NCI-H1694 (cell line): ENCODE data around the gene ITPRIPL2.

Experiments
- DNase-seq: peaks from one replicate; lab custom pipeline; 2025; lab: John Stamatoyannopoulos, UW

ITPRIPL2 gene

GRCh38 chr16:19093631-19094541, 19.9 kb upstream of the ITPRIPL2 start:
- DNase-seq: no peak

DNA sequence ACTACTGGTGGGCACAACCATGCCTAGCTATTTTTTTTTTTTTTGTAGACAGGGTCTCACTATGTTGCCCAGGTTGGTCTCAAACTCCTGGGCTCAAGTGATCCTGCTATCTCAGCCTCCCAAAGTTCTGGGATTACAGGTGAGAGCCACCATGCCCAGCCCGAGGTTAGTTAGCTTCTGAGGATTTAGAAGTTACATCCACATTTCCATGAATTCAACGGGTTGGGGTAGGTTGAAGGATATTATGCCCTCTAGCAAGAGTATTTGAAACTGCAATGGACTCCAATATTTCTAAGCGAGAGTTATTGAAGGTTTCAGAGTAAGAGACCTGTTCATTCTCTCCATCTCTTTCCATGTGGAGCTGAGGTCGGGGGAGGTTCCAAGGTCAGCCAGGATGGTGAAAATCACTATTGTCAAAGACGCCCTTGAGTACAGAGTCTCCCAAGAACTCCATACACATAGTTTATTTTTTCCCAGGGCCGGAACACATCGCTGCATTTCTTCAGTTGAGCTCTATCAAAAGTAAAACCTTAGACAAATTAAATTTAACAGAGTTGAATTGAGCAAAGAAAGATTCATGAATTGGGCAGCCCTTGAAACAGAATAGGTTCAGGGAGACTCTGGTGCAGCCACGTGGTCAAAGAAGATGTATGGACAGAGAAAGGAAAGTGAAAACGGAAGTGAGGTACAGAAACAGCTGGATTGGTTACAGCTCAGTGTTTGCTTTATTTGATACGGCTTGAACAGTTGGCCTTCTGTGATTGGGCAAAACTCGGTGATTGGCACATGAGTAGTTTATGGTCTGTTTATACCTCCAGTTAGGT, 19.0 kb upstream of the ITPRIPL2 start:
- no peak for DNase-seq

DNA sequence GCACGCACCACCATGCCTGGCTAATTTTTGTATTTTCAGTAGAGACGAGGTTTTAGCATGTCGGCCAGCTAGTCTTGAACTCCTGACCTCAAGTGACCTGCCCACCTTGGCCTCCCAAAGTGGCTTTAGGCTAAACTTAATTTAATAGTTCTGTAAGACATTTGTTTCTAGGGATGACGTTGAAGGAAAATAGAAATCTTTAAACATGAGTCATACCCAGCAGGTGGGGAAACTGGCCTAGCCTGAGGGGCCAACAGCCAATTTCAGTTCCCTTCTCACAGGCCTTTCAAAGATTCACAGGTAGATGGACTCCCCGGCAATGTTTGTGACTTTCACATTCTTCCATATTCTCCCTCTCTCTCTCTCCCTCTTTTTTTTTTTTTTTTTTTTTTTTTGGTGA, 18.1 kb upstream of the ITPRIPL2 start:
- no peak for DNase-seq

DNA sequence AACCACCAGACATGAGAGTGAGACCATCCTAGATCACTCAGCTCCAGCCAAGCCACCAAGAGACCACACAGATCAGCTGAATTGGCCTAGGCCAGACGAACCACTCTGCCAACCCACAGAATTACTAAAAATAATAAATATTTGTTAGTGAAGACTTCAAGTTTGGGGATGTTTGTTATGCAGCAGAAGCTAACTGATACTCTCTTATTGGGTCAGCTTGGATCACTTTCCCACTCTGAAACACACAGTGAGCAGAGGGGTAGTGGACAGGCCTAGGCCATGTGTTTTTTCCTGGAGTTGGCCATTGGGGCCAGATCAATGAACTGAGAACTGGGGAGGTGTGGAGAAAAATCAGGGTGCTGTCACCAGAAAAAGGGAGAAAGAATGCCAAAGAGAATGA, 15.6 kb upstream of the ITPRIPL2 start:
- no peak for DNase-seq

DNA sequence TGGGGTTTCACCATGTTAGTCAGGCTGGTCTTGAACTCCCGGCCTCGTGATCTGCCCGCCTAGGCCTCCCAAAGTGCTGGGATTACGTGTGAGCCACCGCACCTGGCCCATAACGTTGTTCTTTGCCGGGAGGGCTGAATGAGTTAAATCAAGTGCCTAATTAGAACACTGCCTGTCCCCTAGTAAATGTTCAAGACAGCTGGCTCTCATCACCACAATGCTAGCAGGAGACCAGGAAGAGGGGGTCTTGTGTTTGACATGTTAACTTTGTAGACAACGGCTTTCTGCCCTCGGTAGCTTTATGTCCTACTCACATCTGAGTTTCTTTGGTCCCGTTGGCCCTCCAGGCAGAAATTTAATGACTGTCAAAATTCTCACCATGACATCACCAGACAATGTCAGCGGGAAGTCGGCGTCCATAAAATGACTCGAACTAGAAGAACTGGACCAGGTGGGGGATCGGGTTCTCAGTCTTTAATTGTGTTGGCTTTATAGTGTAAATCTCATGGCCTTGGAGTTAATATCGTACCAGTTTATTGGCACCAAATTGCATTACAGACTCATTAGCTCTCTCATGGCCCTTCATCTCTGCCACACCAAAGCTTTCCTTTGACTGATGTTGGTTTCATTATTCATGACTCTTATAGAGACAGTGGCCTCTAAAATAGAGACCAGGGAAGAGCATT, 11.4 kb upstream of the ITPRIPL2 start:
- no peak for DNase-seq

DNA sequence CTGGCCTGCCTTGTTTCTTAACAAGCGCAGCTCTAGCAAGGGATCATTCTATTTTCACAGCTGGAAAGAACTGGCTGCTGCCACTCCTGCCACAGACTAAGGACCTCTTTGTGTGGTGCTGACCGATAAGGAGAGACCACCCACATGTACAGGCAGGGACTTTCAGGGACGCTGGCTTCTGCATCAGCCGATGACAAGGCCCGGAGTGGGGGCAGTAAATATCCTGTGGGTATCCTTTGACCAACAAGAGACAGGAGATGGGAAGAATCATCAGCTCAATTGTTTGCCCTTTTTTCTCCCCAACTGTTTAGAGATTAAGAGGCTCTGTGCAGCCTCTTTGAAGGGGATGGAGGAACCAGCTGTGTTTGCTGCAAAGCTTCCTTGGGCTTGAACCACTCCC, 9.2 kb upstream of the ITPRIPL2 start:
- DNase-seq: no peak

- no peak for DNase-seq
Measured at GRCh38 chr16:19105131-19105530, 8.6 kb upstream of the ITPRIPL2 start.

DNA sequence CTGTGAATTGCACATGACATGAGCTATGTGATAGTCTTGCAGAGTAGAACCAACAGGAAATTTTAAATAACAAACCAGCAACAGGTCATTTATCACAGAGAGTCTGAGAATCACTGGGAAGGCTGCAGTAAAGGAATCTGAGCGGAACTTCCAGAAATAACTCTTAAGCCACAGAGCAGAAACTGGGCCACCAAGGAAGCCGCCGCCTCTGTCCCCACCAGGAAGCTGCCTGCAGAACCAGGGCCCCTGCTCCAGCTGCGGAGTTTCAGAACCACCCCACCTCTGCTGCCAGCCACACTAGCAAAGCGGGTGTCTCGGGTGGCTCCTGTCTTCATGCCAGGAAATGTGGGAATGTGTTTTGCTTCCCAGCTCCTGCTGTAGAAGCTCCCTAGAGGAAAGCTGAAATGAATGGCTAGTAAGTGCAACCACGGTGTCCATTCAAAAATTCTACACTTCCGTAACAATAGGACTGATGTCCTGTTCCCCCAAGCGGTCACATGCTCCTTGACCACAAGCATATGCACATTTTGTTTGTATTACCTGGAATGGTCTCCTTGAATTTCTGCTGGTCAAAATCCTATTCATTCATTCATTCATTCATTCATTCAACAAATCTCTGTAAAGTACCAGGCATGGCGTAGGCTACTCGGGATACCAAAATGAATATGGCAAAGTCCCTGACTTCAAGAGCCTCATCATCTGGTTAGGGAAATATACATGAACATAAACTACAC, 7.7 kb upstream of the ITPRIPL2 start:
- no peak for DNase-seq

GRCh38 chr16:19106625-19107020, 7.1 kb upstream of the ITPRIPL2 start:
- DNase-seq: no peak

DNA sequence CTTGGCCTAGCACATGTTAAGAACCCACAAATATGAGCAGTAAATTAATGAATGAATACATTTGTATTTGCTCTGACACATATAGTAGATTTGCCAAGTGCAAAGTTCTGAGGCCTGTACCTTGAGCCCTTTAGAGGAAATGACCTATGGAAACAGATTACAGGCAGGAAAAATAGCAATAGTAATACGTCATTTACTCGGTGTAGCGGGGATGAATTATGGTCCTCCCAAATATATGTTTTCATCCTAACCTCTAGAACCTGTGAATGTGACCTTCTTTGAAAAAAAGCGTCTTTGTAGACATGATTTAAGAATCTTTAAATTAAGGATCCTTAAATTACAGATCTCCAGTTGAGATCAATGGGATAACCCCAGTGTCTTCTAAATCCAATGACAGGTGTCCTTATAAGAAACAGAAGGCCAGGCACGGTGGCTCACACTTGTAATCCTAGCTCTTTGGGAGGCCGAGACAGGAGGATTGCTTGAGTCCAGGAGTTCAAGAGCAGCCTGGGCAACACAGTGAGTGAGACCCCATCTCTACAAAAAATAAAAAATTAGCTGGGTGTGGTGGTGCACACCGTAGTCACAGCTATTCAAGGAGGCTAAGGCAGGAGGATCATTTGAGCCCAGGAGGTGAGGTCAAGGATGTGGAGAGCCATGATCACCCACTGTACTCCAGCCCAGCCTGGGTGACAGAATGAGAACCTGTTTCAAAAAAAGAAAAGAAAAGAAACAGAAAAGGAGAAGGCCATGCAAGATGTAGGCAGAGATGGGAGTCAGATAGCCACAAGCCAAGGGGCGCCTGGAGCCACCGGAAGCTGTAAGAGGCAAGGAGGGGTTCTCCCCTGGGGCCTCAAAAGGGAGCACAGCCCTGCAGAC, 5.1 kb upstream of the ITPRIPL2 start:
- DNase-seq: no peak

GRCh38 chr16:19109288-19109664, 4.5 kb upstream of the ITPRIPL2 start:
- no peak for DNase-seq

DNA sequence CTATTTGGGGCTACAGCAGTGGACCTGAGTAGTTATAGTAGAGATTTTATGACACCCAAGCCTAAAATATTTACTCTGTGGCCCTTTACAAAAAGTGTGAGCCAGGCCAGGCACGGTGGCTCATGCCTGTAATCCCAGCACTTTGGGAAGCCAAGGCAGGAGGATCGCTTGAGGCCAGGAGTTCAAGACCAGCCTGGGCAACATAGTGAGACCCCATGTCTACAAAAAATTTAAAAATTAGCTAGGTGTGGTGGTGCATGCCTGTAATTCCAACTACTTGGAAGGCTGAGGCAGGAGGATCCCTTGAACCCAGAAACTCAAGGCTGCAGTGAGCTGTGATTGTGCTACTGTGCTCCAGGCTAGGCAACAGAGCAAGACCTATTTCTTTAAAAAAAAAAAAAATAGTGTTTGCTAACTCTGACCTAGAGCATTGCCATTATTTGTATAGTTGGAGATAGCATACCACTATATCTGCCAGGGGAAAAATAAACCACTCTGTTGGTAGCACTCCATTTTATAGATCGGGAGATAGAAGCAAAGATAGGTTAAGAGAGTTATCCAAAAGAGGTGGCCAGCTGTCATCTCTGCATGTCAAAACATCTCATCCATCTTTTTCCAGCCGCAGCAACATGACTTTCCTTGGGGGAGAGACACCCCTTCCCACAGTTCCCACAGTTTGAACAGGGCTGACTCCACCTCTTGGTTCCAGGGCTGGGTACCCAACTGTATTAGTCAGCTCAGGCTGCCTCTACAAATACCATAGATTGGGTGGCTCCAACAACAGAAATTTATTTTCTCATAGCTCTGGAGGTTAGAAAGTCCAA, 3.0 kb upstream of the ITPRIPL2 start:
- DNase-seq: no peak

- no peak for DNase-seq
Measured at GRCh38 chr16:19112099-19112407, 1.7 kb upstream of the ITPRIPL2 start.

DNA sequence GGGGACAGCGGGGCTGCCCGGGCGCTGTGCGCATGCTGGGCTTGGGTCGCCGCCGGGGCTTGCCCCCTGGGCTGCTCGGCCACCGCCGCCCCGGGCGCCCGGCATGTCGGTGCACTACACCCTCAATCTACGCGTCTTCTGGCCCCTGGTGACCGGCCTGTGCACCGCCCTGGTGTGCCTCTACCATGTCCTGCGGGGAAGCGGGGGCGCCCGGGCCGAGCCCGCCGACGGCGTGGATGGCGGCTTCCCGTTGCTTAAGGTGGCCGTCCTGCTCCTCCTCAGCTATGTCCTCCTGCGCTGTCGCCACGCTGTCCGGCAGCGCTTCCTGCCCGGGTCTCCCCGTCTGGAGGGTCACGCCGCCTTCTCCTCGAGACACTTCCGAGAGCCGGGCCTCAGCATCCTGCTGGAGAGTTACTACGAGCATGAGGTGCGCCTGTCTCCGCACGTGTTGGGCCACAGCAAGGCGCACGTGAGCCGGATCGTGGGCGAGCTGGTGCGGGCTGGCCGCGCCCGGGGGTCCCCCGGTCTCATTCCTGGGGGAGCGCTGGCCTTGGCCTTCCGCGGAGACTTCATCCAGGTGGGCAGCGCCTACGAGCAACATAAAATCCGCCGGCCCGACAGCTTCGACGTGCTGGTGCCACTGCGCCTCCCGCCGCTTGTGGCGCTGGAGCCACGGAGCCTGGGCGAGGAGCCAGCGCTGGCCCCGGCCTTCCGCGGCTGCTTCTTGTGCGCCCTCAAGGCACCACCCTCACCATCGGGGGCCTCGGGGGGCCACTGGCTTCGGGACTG, 789 bp downstream of the ITPRIPL2 start:
- DNase-seq: no peak

DNA sequence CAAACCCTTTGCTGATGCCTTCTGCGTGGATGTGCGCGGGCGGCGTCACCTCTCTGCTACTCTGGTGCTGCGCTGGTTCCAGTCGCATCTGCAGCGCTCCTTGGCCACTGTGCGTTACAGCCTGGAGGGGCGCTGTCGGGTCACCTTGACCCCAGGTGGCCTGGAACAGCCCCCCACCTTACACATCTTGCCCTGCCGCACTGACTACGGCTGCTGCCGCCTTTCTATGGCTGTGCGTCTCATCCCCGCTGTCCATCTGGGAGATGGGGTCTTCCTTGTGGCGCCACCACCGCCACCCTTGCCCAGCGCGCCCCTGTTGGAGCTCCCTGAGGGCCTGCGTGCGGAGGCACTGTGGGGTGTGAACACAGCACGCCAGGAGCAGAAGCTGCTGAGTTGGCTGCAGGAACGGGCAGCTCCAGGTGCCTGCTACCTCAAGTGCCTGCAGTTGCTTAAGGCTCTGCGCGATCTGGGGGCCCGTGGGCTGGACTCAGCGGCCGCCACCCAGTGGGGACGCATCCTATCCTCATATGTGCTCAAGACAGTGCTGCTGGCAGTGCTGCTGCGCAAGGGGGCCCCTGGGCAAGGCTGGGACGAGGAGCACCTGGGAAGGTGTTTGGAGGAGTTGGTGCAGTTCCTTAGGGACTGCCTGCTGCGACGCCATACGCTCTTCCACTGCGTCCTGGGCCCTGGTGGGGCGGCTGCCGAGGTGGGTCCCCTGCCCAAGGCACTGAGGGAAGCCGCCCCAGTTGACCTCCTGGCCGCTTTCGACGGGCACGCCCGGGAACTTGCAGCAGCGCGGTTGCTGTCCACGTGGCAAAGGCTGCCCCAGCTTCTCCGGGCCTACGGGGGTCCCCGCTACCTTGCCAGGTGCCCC, 1.6 kb downstream of the ITPRIPL2 start:
- DNase-seq: no peak

DNA sequence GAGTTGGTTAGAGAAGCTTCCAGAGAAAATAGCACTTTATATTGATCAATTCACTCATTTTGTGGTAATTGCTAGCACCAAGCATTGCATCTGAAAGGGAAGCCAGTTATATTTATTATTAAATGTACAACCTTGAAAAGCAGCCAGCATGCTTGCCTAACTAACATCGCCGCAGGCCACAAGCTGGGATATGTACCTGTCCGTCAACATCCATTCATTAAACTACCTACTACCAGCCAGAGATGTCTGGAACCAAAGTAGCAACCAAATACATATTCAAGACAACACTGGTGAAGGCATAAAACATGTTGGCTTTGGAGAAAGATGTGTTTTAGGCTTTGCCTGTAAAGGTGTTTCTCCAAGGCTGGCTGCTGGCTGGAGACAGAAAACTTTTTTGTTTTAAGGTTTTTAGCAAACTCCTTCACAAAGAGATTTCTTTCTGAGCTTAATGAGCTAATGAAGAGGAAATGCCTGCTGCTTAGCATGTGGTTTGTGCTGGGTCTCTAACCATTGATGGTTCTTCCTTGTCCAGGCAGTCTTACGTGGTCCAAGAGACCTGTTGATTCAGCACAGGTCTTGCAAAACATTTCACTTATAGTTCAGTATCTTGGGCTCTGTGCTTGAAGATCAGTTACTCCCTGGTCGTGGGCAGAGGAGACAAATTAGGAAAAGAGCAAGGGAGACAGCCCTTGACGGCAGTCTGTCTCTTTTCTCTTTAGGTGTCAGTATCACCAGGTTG, 3.1 kb downstream of the ITPRIPL2 start:
- no peak for DNase-seq

GRCh38 chr16:19118938-19119431, 5.2 kb downstream of the ITPRIPL2 start:
- DNase-seq: no peak
